ENCODE results near the gene CMIP.

Gene CMIP

DNA sequence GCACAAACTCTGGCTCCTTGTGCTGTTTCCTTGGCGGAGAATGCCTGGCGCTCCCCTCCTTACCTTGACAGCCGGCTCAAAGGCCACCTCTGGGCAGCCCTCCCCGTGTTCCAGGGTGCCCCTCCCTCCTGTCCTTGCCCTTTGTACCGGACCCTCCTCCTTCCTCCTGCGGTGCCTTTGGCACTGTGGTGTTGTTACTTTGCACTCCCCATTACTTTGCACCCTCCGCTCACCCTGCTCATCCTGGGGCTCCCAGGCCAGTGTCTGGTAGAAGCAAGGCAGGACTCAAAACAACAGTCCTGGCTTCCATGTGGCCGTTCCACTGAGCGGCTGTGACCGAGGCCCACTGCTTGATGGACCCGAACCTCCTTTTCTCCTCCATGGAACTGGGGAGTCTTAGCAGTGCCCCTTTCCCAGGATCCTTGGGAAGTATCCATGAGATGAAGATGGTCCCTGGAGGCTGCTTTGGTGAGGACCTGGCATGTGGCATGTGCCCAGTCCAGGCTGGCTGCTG is 147.8 kb downstream of the CMIP start:
- no peak for DNase-seq

DNA sequence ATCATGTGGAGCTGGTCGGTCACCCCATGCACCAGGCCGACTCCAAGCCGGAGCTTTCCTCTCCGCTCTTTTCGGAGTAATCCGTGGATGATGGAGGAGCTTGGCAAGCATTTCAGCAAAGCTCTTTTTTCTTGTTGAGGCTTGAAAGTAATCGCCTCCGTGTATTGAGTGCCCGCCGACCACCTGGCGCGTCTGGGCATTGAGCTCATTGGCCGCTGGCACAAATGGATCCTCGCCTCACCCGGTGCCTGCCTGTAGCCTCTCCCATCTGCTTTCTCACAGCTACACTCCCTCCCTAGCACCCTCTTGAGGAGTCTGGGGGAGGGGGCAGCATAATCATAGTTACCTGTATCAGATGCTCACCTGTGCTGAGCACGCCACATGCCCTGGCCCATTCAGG is 148.9 kb downstream of the CMIP start:
- DNase-seq = no peak

DNA sequence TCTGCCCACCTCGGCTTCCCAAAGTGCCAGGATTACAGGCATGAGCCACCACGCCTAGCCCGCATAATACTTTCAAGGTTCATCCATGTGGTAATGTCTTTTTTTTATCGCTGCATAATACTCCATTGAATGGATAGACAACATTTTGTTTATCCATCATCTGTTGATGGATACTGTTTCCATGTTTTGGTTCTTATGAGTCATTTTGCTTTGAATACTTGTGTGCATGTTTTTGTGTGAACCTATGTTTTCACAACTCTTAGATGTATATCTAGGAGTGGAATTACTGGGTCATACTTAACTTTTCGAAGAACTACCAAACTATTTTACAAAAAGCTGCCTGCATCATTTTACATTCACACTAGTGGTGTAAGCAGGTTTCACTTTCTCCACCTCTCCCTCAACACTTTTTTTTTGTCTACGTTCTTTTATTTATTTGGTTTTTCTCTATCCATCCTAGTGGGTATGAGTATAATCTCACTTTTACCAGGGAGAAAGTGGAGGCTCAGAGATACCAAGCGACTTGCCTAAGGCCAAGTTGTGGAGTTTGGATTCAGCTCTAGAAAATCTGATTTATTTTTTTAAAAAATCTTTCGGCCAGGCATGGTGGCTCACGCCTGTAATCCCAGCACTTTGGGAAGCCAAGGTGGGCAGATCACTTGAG is 151.2 kb downstream of the CMIP start:
- peak in 1 of 2 experiments; percentile 9 for DNase-seq

DNA sequence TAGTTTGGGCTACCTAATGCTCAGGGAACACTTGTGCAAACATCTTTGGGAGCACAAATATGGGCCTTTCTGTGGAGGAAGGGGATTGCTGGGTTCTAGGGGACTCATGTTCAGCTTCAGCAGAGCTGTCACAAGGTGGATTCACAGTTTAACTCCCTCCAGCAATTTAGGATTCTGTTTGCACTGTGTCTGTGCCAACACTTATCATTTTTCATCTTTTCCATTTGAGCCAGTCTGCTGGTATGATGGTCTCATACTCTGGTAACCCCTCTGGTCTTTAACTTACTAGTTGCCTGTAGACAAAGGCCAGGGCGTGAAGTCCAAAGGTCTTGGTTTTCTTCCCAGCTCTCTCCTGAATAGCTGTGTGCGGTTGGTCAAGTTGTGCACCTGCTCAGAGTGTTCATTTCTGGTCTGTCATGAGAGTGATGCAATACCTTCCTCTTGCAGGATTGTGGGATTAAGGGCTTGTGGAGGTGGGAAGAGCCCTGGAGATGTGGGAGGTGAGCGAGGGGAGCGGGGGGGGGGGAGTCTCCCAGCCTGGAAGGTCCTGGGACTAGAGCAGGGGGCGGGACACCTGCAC is 152.6 kb downstream of the CMIP start:
- no peak for DNase-seq

DNA sequence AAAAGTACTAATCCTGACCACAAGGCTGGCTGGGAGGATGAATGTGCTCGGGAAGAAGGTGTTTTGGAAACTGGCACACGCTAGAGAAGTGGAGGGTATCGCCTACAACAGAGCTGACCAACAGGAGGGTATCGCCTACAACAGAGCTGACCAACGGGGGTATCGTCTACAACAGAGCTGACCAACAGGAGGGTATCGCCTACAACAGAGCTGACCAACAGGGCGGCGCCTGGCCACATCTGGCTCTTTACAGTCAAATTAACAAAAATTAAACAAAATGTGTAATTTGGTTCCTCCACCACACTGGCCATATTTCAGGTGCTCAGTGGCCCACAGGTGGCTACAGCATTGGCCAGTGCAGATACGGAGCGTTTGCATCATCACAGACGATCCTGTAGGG is 153.5 kb downstream of the CMIP start:
- no peak for DNase-seq

DNA sequence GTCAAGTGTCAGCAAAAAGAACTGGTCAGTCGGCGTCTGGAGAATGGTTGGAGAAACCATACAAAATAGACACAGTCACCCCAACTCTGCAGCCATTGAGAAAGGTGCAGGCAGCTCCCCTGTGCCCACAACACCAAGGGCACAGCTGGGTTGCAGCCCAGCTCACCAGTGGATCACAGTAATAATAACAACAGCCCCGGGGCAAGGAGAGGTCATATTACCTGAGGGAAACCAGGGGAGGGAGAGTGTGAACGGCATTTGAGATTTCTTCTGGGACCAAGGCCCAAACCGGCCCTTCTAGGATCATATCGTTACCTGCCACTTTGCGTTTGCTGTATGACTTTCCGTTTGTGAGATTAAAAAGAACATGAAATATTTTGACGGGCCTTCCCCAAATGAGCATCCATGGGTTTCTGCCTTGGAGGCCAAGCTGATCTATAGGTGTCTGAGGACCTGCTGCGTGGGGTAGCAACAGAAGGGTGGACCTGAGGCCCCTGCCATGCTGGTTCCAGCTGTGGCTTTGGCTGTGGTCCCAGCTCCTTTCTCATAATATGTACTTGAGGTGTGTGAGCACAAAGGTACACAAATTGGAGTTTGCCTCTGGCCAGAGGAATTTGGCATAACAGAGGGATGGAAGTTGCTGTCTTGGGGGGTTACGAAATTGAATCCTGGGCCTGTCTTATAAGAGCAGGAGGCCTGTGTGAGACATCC is 154.6 kb downstream of the CMIP start:
- DNase-seq = no peak

- DNase-seq = peak in 1 of 2 experiments; percentile 54
These were observed 155.7 kb downstream of the CMIP start for GRCh38 chr16:81600275-81600674.

- DNase-seq = no peak
These were observed 156.4 kb downstream of the CMIP start for GRCh38 chr16:81601008-81601428.

GRCh38 chr16:81601601-81602255 is 157.1 kb downstream of the CMIP start:
- DNase-seq = no peak

DNA sequence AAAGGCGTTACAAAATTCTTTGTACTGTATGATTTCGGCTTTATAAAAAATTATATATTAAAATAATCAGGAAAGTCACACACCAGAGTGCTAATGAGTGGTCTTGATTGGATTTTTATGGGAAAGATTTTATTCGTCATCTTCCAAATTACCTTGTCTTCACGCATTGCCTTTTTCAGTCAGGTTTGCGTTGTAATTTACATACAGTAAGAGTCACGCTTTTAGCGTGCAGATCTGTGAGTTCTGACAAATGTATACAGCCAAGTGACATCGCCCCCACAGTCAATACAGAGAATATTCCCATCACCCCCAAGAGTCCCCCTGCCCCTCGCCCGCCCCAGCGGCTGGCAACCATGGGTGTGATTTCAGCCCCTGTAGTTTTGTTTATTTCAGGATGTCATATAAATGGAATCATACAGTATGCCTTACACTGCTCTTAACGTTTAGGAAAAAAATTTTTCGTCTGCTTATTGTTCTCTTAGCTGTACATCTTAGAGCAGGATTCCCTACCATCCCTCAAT is 157.7 kb downstream of the CMIP start:
- no peak for DNase-seq

GRCh38 chr16:81602792-81603191 is 158.2 kb downstream of the CMIP start:
- no peak for DNase-seq

GRCh38 chr16:81604960-81605383 is 160.4 kb downstream of the CMIP start:
- DNase-seq = no peak

- DNase-seq = no peak
These were observed 161.4 kb downstream of the CMIP start for GRCh38 chr16:81606039-81606438.

DNA sequence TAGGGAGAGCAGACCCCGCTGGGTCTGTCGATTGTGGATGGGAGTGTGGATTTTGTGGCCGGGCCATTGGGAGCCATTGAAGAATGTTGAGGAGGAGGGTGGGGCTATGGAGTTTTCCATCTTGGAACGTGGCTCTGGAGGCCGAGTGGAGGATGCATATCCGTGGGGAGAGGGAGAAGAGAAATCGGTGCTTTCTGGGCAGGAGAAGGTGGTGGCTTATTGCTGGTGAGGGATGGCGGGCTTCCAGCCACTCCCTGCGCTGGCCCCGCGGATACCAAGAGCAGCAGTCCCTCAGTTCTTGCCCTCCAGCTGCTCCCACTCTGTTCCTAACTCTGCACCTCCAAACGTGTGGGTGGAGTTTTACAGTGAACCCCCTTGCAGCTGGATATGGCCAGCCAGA is 162.4 kb downstream of the CMIP start:
- no peak for DNase-seq

DNA sequence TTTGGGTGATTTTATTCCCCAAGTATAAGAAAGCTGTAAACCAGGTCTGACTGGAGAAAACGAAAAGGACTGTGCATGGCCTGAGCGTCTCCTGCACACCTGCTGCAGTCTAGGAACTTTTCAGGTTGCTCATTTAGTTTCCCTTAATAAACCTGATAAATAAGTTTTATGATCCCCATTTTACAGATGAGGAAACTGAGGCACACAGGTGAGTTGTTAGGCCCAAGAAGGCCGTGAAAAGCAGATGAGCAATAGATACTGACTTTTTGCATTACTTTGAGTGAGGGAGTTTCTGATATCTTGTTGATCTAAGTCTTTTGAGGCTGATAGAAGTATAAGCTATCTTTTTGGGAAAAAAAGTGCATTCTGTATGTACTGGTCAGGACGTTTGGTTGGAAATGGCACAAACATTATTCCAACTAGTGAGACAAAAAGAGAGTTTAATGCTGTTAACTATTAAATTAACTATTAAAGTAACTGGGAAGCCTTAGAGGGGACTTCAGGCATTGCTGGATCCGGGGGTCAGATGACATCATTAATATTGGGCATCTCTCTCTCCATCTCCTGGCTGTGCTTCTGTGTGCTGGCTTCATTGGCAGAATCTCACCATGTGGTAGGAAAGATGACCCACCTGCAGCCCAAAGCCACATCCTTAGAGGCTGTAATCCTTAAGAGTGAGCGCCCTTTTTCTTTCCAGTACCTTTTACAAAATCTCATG is 163.4 kb downstream of the CMIP start:
- DNase-seq = no peak

DNA sequence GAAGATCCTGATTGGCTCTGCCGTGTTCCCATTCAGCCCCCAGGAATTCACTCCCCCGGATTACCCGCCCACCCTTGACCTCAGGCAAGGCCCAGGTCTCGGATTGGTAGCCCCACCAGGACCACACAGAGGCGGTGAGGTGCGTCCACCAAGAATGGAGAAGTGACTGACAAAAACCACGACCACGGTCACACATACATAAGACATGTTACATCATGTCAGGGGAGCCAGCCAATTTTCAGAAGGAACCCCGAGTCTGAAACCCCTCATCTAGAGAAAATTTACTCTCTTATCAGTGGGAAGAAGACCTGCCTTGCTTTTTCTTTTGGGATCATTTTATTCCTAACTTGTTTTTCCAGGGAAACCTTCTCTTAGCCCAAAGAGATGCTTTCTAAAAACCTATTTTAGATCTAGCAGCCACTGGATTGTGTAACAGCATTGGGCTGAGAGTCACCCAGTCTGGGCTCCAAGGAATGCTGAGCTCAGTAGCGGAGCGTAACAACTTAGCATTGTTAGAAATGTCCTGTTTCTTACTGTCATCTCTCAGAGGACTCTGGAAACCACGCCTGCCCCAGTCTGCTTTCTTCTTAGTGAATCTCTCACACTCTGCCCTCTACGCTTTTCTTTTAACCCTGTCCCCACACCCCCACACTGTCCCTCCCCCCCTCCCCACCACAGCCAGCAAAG is 164.1 kb downstream of the CMIP start:
- DNase-seq = no peak

DNA sequence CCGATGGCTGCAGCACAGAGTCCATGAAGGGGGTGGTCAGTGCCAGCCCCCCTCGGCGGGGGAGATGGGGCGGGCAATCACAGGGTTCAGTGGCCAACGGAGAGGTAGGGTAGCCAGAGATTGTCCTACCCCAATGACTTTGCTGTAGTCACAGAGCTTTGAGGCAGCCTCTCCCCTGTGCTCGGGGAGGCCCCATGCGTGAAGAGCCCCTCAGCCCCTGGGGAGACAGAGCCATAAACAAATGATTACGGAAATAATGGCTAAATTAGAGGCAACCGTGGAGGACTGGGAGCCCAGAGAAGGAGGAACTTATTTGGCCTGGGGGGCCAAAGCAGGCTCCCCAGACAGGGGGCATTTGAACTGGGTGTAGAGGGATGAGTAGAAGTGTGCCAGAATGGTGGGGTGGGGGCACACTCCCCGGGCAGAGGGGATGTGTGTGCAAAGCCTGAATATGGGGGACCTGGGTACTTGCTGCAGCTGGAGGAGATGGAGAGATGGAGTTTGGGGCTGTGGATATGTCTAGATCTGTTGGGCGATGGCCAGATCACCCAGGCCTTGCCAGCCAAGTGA is 164.8 kb downstream of the CMIP start:
- no peak for DNase-seq

DNA sequence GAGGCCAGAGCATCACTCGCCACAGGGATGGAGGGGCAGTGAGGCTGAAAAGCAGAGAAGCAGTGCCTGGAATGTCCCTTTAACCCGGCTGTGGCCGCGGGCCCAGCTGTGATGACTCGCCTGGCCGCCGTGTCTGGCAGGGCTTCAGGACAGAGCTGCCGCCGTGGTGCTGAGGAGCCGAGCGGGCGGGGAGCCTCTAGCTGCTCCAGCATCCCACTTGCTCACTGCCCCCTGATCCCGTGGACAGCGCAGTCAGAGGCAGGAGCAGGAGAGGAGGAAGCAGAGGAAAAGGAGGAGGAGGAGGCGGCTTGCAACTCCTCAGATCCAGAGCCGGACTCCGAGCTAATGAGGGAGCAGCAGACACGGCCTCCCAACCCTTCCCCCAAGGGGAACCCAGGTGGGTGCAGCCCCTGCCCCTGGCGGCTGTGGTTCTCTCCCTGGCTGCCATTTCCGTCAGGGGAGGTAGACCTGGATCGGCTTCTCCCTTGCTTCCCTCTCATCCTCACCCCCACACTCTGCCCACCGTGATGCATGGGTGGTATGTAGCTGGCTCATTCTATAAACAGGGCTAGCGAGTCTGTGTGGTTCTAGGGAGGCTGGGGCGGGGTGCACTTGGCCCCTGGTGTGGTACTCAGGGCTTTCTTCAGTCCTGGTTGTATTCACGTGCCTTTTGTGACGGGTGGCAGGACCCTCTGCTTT is 165.7 kb downstream of the CMIP start:
- peak in 1 of 2 experiments; percentile 15 for DNase-seq

- DNase-seq = no peak
These were observed 166.3 kb downstream of the CMIP start for GRCh38 chr16:81610936-81611335.

- DNase-seq = no peak
These were observed 167.1 kb downstream of the CMIP start for GRCh38 chr16:81611721-81612120.

Data from SW 1271 (cell line).